ENCODE results near the gene ARRDC2.
A peak's percentile ranks its signal among the peaks of the same experiment; 100 is the strongest.
"Not testable (repeated sequence)": the region's sequence is repeated elsewhere in the genome, so short reads cannot be mapped to it uniquely, and the experiment has no call there.

The ARRDC2 gene

GRCh38 chr19:18017275-18018083, 9.5 kb downstream of the ARRDC2 start:
- peak; percentile 15 for DNase-seq

DNA sequence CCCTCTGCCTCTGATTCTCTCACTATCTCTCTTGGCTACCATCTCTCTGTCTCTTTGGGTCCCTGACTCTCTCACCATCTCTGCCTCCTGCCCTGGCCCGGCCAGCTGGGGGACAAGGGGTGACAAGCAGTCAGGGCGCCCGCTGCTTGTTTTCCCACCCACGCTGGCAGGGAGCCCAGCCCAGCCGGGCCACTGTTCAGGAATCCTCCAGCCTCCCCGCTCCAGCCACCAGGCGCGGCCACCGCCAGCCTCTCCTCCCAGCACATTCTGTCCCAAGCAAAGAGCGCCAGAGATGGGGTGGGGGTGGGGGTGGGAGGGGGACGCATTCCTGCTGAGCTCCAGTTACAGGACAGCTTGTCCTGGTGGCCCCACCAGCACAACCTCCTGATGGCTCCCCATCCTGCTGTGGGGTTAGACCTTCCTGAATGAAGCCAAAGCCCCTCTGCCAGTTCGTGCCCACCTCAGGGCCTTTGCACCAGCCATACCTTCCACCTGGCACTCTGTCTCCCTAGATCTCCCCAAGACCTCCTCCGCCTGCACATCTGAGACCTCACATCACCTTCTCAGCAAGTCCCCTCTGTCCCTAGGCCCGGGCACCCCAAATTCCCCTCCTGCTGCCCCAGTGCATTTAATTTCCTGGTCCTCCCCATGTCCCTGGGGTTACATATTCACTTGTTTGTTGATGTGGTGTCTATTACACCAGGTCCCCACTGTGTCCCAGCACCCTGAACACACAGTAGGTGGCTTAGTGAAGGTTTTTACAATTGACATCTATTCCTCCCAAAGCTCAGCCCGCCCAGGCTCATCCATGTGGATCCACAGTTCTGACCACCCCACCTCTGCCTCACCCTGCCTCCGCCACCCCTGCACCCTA, 12.5 kb downstream of the ARRDC2 start:
- peak; percentile 36 for DNase-seq

DNA sequence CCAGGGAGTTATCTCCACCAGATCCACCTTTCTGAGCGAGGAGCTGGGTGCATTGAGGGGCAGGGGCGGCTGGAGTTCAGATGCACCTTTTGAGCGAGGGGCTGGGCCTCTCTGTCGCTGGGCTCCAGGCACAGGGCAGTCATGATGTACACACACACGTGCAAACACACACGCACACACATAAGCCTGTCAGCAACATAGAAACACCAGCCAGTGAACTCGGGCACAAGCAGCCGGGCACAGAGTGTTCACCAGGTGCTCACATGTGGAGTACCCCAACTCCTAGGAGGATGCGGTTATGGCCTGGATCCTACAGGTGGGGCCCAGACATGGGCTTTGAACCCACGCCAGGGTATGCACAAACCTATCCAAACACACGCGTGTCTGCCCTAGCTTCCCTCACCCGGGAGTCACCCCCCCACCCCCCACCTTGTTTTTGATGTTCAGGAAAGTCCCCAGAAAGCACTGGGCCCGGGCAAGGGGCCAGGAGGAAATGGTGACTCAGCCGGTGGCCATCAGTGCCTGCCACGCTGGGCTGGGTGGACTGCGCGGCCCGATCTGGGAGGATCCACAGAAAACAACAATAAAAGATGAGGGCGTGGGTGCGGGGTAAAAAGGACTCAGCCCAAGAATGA, 13.3 kb downstream of the ARRDC2 start:
- peak; percentile 91 for DNase-seq

- peak; percentile 77 for DNase-seq
These were observed 15.8 kb downstream of the ARRDC2 start for GRCh38 chr19:18023622-18024251.

GRCh38 chr19:18027151-18027550, 19.2 kb downstream of the ARRDC2 start:
- no peak for DNase-seq

DNA sequence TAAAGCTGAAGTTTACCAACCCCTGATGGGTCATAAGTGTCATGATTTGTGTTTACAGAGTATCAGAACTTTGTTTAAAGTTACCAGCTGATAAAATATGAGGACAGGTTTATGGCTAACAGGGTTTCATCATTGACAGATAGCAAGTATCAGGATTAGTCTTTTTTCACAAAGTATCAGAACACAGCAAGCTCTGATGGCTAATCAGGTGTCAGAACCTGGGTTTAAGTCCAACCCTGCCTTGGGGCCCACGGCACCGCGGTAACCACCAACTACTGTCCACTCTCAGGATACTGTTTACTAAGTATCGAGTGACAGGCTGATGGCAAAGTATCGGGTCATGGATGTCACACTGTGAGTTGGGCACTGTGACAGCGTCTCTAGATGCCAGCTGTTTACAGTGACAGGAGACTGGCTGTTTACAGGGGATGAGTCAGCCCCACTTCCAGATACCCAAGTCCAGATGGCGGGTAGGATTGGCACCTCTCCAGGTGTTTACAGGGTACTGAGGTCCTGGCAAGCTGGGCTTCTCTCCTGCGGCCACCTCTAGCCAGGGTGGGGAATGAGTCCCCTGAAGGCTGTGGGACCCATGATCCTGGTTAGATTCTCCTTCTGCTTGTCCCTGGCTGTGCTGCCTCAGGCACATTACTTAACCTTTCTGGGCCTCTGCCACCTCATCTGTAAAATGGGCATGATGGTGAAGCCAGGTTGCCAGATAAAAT, 21.8 kb downstream of the ARRDC2 start:
- DNase-seq, result no peak

GRCh38 chr19:18031401-18031800, 23.4 kb downstream of the ARRDC2 start:
- not testable (repeated sequence) for DNase-seq

GRCh38 chr19:18032102-18032501, 24.1 kb downstream of the ARRDC2 start:
- not testable (repeated sequence) for DNase-seq

- DNase-seq, result no peak
These were observed 33.1 kb downstream of the ARRDC2 start for GRCh38 chr19:18041054-18041453.

- DNase-seq, result no peak
These were observed 35.7 kb downstream of the ARRDC2 start for GRCh38 chr19:18043676-18044075.

GRCh38 chr19:18044825-18045304, 36.9 kb downstream of the ARRDC2 start:
- peak; percentile 69 for DNase-seq

- DNase-seq, result no peak
These were observed 37.5 kb downstream of the ARRDC2 start for GRCh38 chr19:18045307-18046050.

GRCh38 chr19:18046059-18046718, 38.2 kb downstream of the ARRDC2 start:
- DNase-seq, result peak; percentile 95

DNA sequence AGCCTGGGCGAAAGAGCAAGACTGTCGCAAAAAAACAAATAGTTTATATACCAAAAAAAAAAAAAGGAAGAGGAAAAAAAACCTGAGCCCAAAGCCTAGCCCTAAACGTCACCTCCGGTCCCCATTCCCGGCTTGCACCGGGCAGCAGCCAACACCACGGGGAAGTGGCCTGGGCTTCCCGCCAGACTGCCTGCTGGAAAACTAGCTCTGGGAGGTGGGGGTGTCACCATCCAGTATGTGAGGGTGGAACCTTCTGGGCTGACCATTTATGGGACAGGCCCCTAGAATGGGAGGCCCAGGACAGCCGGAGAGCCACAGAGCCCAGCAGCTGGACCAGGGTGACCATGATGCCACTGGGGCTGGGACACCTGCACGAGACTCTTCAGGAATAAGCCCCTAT, 41.4 kb downstream of the ARRDC2 start:
- DNase-seq, result peak; percentile 14

- DNase-seq, result no peak
These were observed 43.9 kb downstream of the ARRDC2 start for GRCh38 chr19:18051887-18052286.

DNA sequence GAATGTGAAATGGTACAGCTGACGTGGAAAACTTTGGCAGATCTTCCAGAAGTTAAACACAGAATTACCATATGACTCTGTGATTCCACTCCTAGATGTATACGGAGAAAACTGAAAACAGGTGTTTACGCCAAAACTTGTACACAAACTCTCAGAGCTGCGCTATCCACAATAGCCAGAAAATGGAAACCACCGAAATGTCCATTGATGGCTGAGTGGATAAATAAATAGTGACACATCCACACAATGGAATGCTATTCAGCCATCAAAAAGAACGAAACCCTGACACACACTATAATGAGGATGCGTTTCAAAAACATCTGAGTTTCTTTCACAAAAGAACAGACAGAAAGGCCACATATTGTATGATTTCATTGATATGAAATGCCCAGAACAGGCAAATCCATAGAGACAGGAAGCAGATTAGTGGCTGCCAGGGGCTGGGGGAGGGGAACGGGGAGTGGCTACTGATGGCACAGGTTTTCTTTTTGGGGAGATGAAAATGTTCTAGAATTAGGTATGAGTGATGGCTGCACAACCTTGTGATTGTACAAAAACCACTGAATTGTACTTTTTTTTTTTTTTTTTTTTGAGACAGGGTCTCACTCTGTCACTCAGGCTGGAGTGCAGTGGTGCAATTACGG, 45.7 kb downstream of the ARRDC2 start:
- peak; percentile 68 for DNase-seq

GRCh38 chr19:18055967-18056366, 48.0 kb downstream of the ARRDC2 start:
- no peak for DNase-seq

DNA sequence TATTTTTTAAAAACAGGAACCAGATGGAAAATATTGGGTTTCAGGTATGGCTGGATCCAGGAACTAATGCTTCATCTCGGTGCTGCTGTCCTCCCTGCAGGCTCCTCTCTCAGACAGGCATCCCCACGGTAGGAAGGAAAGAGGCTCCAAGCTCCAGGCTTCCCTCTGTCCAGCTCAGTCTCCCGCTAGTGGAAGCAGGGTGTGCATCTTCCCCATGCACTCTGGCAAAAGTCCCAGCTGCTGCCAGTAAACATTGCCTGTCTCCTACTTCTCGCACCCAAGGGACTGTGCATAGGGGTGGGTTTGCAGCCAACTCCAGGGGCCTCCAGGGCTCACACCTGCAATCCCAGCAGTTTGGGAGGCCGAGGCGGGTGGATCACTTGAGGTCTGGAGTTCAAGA, 49.6 kb downstream of the ARRDC2 start:
- DNase-seq, result no peak

- peak; percentile 74 for DNase-seq
These were observed 50.4 kb downstream of the ARRDC2 start for GRCh38 chr19:18058208-18059009.

All from fibroblast of skin of right biceps (primary cell).